ENCODE measurements around the gene LY86. TPM values are rescaled to one million over a fixed set of nuclear protein-coding genes. Genes with fewer than 3 reads are reported as not detected.
A peak's percentile ranks its signal among the peaks of the same experiment; 100 is the strongest.

Gene LY86
- total and polyA plus RNA-seq, 10 of the 15 experiments (the other 5 are each of a cell fraction or from before 2014, with no cell fraction given) = 68.2 to 457 (median 128) TPM

DNA sequence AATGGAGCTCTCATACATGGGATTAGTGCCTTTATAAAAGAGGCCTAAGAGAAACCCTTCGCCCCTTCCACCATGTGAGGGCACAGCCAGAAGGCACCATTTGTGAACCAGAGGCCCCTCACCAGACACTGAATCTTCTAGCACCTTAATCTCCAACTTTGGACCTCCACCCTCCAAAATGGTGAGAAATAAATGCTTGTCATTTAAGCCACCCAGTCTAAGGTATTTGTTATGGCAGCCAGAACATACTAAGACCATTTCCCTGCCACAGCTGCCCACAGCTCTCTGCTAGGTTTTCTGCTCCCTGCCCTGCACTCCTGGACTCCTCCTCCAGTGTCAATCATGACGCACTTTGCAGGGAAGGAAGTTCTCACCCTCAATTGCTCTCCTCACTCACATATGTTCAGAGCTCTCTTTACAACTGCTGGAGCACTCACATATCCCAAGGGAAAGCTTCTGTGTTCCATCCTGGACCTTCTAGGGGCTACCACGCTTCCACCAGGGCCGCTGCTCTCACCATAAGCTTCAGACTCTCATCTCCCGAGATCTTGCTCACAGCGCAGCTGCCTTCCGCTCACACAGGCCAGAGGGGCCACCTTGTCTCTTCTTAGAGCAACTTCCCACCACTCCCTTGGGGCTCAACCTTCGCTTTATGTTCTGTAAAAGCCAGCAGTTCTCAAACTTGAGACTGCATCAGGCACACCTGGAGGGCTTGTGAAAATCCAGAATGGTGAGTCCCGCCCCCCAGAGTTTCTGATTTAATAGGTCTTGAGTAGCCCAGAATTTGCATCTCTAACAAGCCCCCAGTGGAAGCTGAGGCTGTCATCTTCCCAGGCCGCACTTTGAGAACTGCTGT lies 1.6 kb upstream of the LY86 start:
- Histone ChIP-seq H2AFZ (ENCODE audit: control insufficient read depth, low read depth, low read length) (peak overlapping the region; percentile 77), H3K4me3 (peak overlapping the region; percentile 83), H3K9ac (ENCODE audit: control insufficient read depth, insufficient read depth, low read length) (peak overlapping the region; percentile 99), H3K27ac (ENCODE audit: control insufficient read depth, insufficient read depth) (peak overlapping the region; percentile 100), H3K79me2 (ENCODE audit: control insufficient read depth, insufficient read depth, low read length) (peaks cover 88% of the 10 kb centered on the region), H3K27me3 (replicated peaks in 1 of 2; ENCODE audit: control insufficient read depth in 2 of 2, insufficient read depth in 2 of 2, low read length in 1 of 2) (no peaks in the 10 kb centered on the region), H3K9me3 (replicated peaks; ENCODE audit: control insufficient read depth, insufficient read depth, low read length) (no peaks in the 10 kb centered on the region; the same call in 2 of the 3 replicates), H3K4me1 (ENCODE audit: control insufficient read depth, insufficient read depth, low read length) (peaks cover 26% of the 10 kb centered on the region), H3K4me2 (ENCODE audit: control insufficient read depth, insufficient read depth) (peak overlapping the region; percentile 69), H4K20me1 (ENCODE audit: control insufficient read depth, insufficient read depth) (no peaks in the 10 kb centered on the region), H3K36me3 (ENCODE audit: control insufficient read depth in 2 of 2, insufficient read depth in 2 of 2, low read length in 1 of 2) (peaks cover 0 to 8% of the 10 kb centered on the region in 2 experiments; a peak in 1 of 4 replicates)
- intact Hi-C loops (cut with micrococcal nuclease; ENCODE audit: unreplicated experiment) (loop anchor here (2.0 to 10.0 kb wide), 5 partner anchors 40 to 728 kb away; partner anchors contain the start of gene SSR1), in situ Hi-C loops (cut with MboI) (no loop called here)
- FAIRE-seq (no peak), DNase-seq (ENCODE audit: low read depth, low spot score) (peak; percentile 95), ATAC-seq (peak; percentile 50)
- SMC1A ChIA-PET (ENCODE audit: uncharacterized antibody, unreplicated experiment) = interaction anchor here (0.7 to 7.0 kb wide), 30 partner anchors 12 to 649 kb away, joined by 3 to 65 read pairs (median 4); no protein-coding TSS in a partner anchor
- POLR2A ChIA-PET = interaction anchor here (0.6 to 3.7 kb wide), 15 partner anchors 11 to 254 kb away, joined by 3 to 25 read pairs (median 5); no protein-coding TSS in a partner anchor
- under 1% methylated on average over 10 of the region's 10 CpGs for WGBS (ENCODE audit: insufficient coverage, insufficient replicate concordance, low lambda C conversion rate, missing lambda C conversion rate)
- BruUV-seq (replicated peaks) = TSS peak; percentile 80
- CTCF ChIA-PET = interaction anchor here (0.6 to 5.8 kb wide), 16 partner anchors 10 to 254 kb away, joined by 3 to 92 read pairs (median 4); no protein-coding TSS in a partner anchor
- RAD21 ChIA-PET (ENCODE audit: unreplicated experiment) = interaction anchor here (0.7 to 6.1 kb wide), 20 partner anchors 18 to 500 kb away, joined by 3 to 52 read pairs (median 9); partner anchors contain the start of gene F13A1
- TF ChIP-seq NFYA (IDR thresholded peaks at IDR 0.05; ENCODE audit: borderline replicate concordance, low read depth, low read length) (no peak), SPI1 (IDR thresholded peaks at IDR 0.05; ENCODE audit: borderline replicate concordance, insufficient read depth, low read depth, low read length) (peak; percentile 44; the same call in 1 of the 2 replicates), ATF7 (IDR thresholded peaks at IDR 0.05; ENCODE audit: low read depth) (peak; percentile 77), NR2C1 (IDR thresholded peaks at IDR 0.05) (no peak), SMARCA5 (IDR thresholded peaks at IDR 0.05) (no peak), ZZZ3 (IDR thresholded peaks at IDR 0.05; ENCODE audit: control insufficient read depth, insufficient read length, low read depth) (no peak), ZBED1 (IDR thresholded peaks at IDR 0.05; ENCODE audit: borderline replicate concordance) (peak; percentile 97), NBN (IDR thresholded peaks at IDR 0.05) (peak; percentile 93), GABPA (IDR thresholded peaks at IDR 0.05; ENCODE audit: low read depth) (no peak), ZNF207 (IDR thresholded peaks at IDR 0.05; ENCODE audit: borderline replicate concordance) (peak; percentile 74), POLR2A (IDR thresholded peaks at IDR 0.05; ENCODE audit: low read depth, low read length) (peak; percentile 88), PAX5 (IDR thresholded peaks at IDR 0.05; ENCODE audit: borderline replicate concordance, low read depth, low read length) (peak; percentile 60), DPF2 (IDR thresholded peaks at IDR 0.05) (peak; percentile 56), ZNF24 (IDR thresholded peaks at IDR 0.05) (no peak), HDGF (IDR thresholded peaks at IDR 0.05) (peak; percentile 60; the same call in 1 of the 2 replicates), MEF2A (IDR thresholded peaks at IDR 0.05; ENCODE audit: insufficient read depth, low read depth, low read length) (no peak)
- TF ChIP-seq, protein P1, sequence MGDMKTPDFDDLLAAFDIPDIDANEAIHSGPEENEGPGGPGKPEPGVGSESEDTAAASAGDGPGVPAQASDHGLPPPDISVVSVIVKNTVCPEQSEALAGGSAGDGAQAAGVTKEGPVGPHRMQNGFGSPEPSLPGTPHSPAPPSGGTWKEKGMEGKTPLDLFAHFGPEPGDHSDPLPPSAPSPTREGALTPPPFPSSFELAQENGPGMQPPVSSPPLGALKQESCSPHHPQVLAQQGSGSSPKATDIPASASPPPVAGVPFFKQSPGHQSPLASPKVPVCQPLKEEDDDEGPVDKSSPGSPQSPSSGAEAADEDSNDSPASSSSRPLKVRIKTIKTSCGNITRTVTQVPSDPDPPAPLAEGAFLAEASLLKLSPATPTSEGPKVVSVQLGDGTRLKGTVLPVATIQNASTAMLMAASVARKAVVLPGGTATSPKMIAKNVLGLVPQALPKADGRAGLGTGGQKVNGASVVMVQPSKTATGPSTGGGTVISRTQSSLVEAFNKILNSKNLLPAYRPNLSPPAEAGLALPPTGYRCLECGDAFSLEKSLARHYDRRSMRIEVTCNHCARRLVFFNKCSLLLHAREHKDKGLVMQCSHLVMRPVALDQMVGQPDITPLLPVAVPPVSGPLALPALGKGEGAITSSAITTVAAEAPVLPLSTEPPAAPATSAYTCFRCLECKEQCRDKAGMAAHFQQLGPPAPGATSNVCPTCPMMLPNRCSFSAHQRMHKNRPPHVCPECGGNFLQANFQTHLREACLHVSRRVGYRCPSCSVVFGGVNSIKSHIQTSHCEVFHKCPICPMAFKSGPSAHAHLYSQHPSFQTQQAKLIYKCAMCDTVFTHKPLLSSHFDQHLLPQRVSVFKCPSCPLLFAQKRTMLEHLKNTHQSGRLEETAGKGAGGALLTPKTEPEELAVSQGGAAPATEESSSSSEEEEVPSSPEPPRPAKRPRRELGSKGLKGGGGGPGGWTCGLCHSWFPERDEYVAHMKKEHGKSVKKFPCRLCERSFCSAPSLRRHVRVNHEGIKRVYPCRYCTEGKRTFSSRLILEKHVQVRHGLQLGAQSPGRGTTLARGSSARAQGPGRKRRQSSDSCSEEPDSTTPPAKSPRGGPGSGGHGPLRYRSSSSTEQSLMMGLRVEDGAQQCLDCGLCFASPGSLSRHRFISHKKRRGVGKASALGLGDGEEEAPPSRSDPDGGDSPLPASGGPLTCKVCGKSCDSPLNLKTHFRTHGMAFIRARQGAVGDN (IDR thresholded peaks at IDR 0.05) = peak; percentile 80
- TF ChIP-seq, protein P2, sequence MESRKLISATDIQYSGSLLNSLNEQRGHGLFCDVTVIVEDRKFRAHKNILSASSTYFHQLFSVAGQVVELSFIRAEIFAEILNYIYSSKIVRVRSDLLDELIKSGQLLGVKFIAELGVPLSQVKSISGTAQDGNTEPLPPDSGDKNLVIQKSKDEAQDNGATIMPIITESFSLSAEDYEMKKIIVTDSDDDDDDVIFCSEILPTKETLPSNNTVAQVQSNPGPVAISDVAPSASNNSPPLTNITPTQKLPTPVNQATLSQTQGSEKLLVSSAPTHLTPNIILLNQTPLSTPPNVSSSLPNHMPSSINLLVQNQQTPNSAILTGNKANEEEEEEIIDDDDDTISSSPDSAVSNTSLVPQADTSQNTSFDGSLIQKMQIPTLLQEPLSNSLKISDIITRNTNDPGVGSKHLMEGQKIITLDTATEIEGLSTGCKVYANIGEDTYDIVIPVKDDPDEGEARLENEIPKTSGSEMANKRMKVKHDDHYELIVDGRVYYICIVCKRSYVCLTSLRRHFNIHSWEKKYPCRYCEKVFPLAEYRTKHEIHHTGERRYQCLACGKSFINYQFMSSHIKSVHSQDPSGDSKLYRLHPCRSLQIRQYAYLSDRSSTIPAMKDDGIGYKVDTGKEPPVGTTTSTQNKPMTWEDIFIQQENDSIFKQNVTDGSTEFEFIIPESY (IDR thresholded peaks at IDR 0.05) = no peak

All from GM12878 (cell line).